AG04450 (cell line): ENCODE data around the gene PPDPF. TPM values are rescaled to one million over a fixed set of nuclear protein-coding genes. Genes with fewer than 3 reads are reported as not detected.

Source experiments
- CTCF ChIA-PET: fragments of 300-600, 350-600 bp; formaldehyde crosslinking; extraction: SDS; loops from one replicate; lab custom pipeline; 2022; ENCODE audit warnings: antibody characterized with exemption, inconsistent platforms; lab: Charles Lee
- POLR2A ChIA-PET: fragments of 350-600 bp; formaldehyde crosslinking; extraction: SDS; loops from one replicate; lab custom pipeline; 2021; ENCODE audit warnings: antibody characterized with exemption, inconsistent platforms; lab: Yijun Ruan, JAX
- DNase-seq: peaks from one replicate; pipeline ENCODE4 v3.0.0-alpha.2; 2011; ENCODE audit warnings: low read depth, low spot score
- H3K27ac ChIP-seq: one replicate; pipeline ENCODE4 v1.5.1; 2012; ENCODE audit warnings: low read depth, low read length, control low read depth
- H3K27me3 ChIP-seq: one replicate; pipeline ENCODE4 v1.6.0; 2012; ENCODE audit warnings: low read length; ENCODE audit not compliant: control insufficient read depth, insufficient read depth
- H3K4me3 ChIP-seq: 2 replicates; pipeline ENCODE4 v1.5.1; 2011; ENCODE audit warnings: mild to moderate bottlenecking, low read depth, low read length, control low read depth
- H3K9me3 ChIP-seq: 2 replicates; pipeline ENCODE4 v1.5.1; 2012; ENCODE audit warnings: low read length; ENCODE audit not compliant: control insufficient read depth, insufficient read depth
- CTCF ChIP-seq: IDR thresholded peaks from 2 replicates; pipeline ENCODE4 v1.5.1; 2011; ENCODE audit warnings: low read depth, low read length, control low read depth, inconsistent platforms
- polyA plus RNA-seq: library from polyadenylated mRNA; depleted of rRNA; stranded (reverse); fragments of >200 nt; gene quantifications from 2 replicates; pipeline ENCODE4 v1.2.3, GENCODE V29; 2011

Gene PPDPF
- polyA plus RNA-seq, 1 experiment: 13.5 TPM

GRCh38 chr20:63536241-63536977 lies 15.8 kb downstream of the PPDPF start:
- H3K4me3 ChIP-seq: no peak overlapping the region
- peaks cover 6% of the 10 kb centered on the region for H3K27me3 ChIP-seq
- TF ChIP-seq CTCF: no peak
- DNase-seq: no peak
- ChIA-PET CTCF (interaction anchor here (0.5 to 2.4 kb wide), 2 partner anchors 91 to 444 kb away, joined by 4 to 7 read pairs; partner anchors contain the start of genes PRPF6 and SAMD10), POLR2A (interaction anchor here (1.3 to 1.4 kb wide), 2 partner anchors 15 to 91 kb away, joined by 3 read pairs; partner anchors contain the start of gene GMEB2)
- H3K9me3 ChIP-seq: no peaks in the 10 kb centered on the region; the same call in 1 of the 2 replicates
- no peak overlapping the region for H3K27ac ChIP-seq

GRCh38 chr20:63536997-63537524 lies 16.5 kb downstream of the PPDPF start, which contains the start of gene PTK6:
TSS of gene PTK6 (minus strand) at chr20:63537376. CDS start at chr20:63537314, 62 bp downstream.
- POLR2A ChIA-PET: interaction anchor here (0.7 to 1.8 kb wide), 6 partner anchors 16 to 328 kb away, joined by 3 to 12 read pairs (median 3); partner anchors contain the start of genes GMEB2, PPDPF, RTEL1 and TPD52L2
- TF ChIP-seq CTCF: no peak
- Histone ChIP-seq H3K9me3 (no peaks in the 10 kb centered on the region; the same call in 1 of the 2 replicates), H3K27me3 (peaks cover 6% of the 10 kb centered on the region), H3K27ac (no peak within 1 kb of the TSS), H3K4me3 (peak within 1 kb of the TSS; percentile 46)
- DNase-seq: no peak
- CTCF ChIA-PET: interaction anchor here (0.5 to 2.7 kb wide), 18 partner anchors 9 to 502 kb away, joined by 3 to 24 read pairs (median 5); partner anchors contain the start of genes HELZ2, LIME1, PRPF6 and SAMD10

- no peak overlapping the region for H3K27ac ChIP-seq
- H3K27me3 ChIP-seq: peaks cover 6% of the 10 kb centered on the region
- POLR2A ChIA-PET: interaction anchor here (0.7 to 1.8 kb wide), 6 partner anchors 16 to 328 kb away, joined by 3 to 12 read pairs (median 3); partner anchors contain the start of genes GMEB2, PPDPF, RTEL1 and TPD52L2
- peak overlapping the region; percentile 46 for H3K4me3 ChIP-seq
- TF ChIP-seq CTCF: peak; percentile 92
- CTCF ChIA-PET: interaction anchor here (0.7 to 2.7 kb wide), 26 partner anchors 9 to 690 kb away, joined by 3 to 24 read pairs (median 4); partner anchors contain the start of genes HELZ2, LIME1, PRPF6 and SAMD10
- DNase-seq: peak; percentile 81
- no peaks in the 10 kb centered on the region; the same call in 1 of the 2 replicates for H3K9me3 ChIP-seq
Observed at GRCh38 chr20:63537525-63538203, 17.1 kb downstream of the PPDPF start.

GRCh38 chr20:63538204-63539091 lies 17.9 kb downstream of the PPDPF start:
- POLR2A ChIA-PET: interaction anchor here (1.0 to 1.8 kb wide), 5 partner anchors 17 to 327 kb away, joined by 3 to 12 read pairs (median 3); partner anchors contain the start of genes GMEB2, PPDPF, RTEL1 and TPD52L2
- TF ChIP-seq CTCF: no peak
- no peak overlapping the region for H3K27ac ChIP-seq
- H3K4me3 ChIP-seq: peak overlapping the region; percentile 46
- H3K9me3 ChIP-seq: no peaks in the 10 kb centered on the region; the same call in 1 of the 2 replicates
- no peak for DNase-seq
- peaks cover 6% of the 10 kb centered on the region for H3K27me3 ChIP-seq
- CTCF ChIA-PET: interaction anchor here (0.7 to 2.7 kb wide), 25 partner anchors 8 to 691 kb away, joined by 3 to 24 read pairs (median 4); partner anchors contain the start of genes HELZ2, LIME1, PRPF6 and SAMD10
